ENCODE data around the gene WAC.
A peak's percentile ranks its signal among the peaks of the same experiment; 100 is the strongest.

Gene WAC

DNA sequence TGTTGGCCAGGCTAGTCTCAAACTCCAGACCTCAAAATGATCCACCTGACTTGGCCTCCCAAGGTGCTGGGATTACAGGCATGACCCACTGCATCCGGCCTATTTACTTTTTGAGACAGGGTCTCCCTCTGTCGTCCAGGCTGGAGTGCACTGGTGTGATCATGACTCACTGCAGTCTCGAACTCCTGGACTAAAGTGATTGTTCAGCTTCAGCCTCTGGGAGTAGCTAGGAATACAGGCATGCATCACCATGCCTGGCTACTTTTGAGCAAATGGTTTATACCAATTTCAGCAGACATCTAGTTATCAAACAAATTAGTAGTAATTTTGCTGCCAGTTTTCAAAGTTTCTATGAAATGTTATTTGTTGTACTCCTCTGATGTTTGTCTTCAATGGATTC lies 2.2 kb upstream of the WAC start:
- DNase-seq (ENCODE audit: low read depth), result peak; percentile 31

DNA sequence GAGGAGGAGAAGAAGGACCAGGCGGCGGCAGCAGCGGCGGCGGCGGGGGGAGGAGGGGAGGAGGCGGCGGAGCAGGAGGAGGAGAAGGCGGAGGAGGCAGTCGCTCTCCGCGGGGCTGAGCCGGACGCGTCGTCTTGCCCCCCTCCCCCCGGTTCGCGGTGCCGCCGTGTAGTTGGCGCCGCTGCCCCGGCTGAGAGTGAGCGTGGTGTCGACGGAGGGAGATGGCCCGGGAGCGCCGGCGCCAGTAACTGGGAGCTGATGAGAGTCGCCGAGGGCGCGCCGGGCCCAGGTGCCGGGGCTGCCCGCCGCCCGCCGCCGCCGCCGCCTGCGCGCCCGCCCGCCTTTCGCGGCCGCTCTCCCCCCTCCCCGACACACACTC lies 257 bp downstream of the WAC start:
- no peak for DNase-seq (ENCODE audit: low read depth)

DNA sequence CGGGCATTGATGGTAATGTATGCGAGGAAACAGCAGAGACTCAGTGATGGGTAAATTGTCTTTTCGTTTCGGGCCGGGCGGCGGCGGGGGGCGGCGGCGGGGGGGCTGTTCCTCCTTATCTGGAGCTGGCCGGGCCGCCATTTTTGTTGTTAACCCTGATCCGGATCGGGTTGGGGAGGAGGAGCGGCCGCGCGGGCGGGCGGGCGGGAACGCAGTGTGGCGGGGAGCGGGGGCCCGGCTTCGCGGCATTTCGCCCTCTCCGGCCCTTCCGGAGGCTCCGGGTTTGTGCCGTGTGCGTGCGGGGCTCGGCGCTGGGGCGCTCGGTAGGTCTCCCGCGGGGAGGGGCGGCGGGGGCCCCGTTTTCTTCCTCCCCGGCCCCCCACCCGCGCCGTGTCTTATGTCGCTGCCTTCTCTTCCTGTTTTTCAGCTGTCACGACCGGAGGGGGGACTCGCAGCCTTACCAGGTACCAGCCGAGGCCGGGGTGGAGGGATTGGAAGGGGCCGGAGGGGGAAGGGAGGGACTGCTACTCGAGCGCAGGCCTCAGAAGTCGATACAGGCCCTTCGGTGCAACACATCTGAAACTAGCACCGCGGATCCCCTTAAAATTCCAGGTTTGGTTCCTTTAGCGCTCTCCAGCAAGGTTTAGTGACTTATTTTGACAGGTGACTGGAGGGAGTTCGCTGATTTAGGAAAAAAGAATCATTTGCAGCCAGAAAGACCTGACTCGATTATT lies 820 bp downstream of the WAC start:
- peak; percentile 69 for DNase-seq (ENCODE audit: low read depth)

DNA sequence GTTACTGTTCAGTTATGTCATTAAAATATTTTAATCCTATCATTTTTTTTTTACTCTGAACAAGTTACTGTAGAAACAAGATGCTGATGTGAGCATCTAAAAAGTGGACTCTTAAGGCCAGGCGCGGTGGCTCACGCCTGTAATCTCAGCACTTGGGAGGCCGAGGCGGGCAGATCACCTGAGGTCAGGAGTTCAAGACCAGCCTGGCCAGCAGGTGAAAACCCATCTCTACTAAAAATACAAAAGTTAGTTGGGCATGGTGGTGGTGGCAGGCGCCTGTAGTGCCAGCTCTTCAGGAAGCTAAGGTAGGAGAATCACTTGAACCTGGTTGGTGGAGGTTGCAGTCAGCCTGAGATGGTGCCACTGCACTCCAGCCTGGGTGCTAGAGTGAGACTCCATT lies 2.9 kb downstream of the WAC start:
- no peak for DNase-seq (ENCODE audit: low read depth)

DNA sequence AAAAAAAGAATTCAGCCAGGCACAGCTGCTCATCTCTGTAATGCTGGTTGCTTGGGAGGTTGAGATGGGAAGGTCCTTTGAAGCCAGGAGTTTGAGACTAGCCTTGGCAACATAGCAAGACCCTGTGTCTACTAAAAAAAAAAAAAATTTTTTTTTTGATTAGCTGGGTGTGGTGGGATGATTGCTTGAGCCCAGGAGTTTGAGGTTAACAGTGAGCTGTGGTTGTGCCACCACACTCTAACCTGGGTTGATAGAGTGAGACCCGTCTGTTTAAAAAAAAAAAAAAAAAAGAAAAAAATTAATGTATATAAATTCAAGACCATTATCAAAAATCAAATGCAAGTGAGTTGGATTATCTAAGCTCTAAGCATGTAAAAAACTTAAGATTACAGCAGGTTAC lies 5.7 kb downstream of the WAC start:
- no peak for DNase-seq (ENCODE audit: low read depth)

DNA sequence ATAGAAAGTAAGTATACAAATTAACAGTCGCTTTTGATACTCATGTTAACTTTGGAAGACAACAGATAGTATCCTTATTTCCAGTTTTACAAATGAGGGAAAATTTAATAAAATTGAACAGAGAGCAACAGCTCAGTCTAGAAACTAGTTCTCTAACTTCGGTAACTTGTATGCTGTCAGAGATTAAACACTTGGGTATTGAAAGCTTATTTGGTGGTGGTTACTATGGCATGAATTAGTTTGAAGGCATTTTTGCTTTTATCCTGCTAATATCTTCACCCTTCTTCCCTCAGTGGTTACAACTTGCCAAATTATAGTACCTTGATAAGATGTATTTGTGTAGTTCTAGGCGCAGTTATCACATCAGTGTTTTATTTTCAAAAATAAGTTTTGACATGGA lies 7.2 kb downstream of the WAC start:
- DNase-seq (ENCODE audit: low read depth), result no peak

DNA sequence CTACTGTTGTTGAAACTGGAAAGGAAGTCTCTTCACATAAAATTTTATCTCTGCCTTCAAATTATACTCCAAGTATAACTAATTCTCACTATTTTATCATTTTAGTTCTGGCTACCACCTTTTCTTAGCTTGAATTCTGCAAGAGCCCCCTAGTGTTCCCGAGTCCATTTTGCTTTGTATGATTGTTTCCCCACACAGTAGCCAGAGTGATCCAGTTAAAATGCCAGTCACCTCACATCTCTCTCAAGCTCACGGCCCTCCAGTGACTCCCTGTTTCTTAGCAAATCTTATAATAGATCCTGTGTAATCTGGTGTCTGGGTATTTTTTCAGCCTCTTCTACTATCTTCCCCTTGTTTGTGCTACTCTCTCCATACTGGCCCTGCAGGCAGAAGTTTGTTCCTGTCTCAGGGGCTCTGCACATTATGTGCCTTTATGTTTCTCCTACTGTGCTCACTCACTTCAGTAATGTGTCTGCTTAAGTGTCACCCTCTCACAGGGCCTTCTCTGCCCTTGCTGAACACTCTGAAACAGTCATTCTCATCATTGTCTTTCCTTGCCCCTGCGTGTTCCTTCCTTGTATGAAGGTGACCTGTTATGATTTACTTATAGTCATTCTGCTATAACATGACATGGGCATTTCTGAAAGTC lies 8.9 kb downstream of the WAC start:
- DNase-seq (ENCODE audit: low read depth), result no peak

DNA sequence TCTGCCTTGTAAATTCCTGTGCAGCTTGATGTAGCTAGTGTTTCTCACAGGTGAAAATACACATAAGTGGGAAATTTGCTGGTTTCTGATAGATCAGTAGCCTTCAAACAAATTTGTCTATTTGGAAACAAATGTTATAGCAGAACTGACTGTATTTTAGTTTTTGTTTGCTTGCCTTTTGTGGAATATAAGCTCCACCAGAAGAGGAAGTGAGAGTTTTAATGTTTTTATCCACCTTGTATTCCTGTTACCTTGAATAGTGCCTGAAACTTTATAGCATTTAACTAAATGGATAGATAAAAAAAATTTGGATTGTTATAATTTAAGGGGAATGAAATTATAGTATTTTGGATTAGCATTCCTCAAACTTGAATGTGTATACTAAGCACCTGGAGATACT lies 9.8 kb downstream of the WAC start:
- no peak for DNase-seq (ENCODE audit: low read depth)

DNA sequence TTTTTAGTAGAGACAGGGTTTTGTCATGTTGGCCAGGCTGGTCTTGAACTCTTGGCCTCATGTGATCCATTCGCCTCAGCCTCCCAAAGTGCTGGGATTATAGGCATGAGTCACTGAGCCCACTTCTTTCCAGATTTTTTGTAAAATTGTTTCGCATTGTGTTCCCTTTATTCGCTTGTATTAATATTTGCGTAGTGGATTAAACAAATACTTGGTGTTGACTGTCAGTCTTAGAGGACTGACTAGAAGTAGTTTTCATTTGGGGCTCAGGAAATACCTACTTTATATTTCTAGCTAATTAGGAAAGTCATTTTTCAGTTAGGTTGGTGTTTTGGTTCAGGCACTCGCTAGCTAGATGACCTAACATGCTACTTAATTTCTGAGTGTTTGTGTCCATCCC lies 11.1 kb downstream of the WAC start:
- no peak for DNase-seq (ENCODE audit: low read depth)

DNA sequence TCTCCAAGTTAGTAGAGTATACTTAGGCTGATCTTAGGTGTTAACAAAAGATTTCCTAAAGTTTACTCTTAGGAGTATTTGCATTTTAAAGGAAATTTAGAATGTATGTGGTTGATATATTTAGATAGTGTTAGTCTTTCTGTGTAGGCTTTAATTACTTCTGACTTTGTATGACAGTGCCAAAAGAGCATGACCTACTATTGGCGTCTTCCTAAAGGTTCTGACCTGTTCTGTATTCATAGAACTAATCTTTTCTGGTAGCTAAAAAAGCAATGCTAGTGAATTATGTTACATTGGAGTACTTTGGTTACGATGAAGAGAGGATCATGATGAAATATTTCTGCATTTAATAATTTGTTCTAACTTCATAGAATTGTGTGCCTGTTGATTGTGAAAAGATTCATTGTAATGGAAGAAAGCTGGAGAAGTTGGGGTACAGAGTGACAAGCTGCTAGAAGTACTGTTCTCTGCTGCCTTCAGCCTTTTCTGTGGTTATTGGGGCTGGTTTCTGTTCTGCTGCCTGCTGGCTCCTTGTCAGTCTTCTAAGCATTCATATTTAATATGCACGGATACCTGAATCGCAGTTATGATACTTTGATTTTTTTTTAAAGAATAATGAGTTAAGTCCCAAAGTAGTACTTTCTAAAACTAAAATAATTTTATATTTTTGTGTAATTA lies 13.2 kb downstream of the WAC start:
- DNase-seq (ENCODE audit: low read depth), result no peak

DNA sequence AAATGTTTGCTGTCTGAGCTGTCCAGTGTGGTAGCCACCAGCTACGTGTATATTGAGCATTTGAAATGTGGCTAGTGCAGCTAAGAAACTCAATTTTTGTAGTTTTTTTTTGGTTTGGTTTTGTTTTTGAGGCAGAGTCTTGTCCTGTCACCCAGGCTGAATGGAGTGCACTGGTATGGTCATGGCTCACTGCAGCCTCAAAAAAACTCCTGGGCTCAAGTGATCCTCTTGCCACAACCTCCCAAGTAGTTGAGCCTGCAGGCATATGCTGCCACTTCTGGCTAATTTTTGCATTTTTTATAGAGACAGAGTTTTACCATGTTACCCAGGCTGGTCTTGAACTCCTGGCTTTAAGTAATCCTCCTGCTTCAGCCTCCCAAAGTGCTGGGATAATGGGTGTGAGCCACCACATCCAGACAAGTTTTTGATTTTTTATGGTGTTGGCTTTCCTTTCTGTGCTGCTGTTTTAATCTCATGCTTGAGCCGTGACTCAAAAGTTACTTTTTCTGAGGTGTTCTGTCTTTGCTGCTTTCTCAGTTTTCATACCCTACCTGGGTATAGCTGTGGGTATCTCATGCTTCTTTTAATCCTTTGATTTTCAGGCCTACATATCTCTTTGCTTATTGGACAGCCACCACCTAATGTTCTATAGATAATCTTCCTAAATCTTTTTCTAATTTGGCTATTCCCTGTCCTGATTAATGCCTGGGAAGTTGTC lies 16.0 kb downstream of the WAC start:
- no peak for DNase-seq (ENCODE audit: low read depth)

DNA sequence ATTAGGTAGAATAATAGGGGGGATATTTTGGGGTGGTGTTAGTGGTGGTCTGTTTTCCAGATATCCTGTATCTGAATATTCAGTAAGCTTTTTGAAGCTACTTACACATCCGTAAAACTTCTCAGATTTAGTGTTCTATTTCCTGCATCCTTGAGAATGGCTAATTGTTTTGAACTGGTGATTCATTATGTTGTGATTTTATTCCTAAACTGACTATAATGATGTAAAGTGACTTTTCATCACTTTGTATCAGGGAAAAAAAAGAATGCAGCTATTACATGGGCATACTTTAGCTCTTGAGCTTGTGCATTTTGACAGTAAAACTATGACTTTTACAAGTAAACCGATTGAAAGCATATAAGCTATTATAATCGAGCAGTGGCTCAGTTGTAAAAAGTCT lies 18.2 kb downstream of the WAC start:
- DNase-seq (ENCODE audit: low read depth), result peak; percentile 31

DNA sequence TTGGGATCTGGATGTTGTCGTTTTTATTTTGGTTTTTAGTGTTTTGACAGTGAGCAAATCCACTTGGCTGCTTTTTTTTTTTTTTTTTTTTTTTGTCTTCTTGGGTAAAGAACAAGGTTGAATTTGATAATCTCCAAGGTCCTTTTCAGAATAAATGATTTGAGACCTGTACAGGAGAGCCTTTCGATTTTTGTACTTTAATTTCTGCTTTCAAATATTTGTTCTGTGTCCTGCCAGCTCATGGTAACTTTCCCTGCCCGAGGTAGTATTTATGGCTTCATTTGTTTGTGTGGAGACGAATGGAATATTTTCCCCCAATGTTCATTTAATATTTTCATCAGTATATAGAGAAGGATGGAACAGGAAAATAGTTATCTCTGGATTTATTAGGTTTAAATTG lies 19.9 kb downstream of the WAC start:
- no peak for DNase-seq (ENCODE audit: low read depth)

DNA sequence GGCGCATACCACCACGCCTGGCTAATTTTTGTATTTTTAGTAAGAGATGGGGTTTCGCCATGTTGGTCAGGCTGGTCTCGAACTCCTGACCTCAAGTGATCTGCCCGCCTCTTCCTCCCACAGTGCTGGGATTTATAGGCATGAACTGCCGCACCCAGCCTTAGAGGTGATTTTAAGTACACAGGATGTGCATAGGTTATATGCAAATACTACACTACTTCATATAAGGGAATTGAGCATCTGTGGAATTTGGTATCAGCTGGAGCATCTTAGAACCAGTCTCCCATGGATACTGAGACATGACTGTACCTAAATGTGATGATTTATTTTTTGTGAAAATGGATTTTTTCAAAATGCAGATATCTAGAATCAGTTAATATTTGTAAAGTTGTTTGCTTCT lies 21.1 kb downstream of the WAC start:
- DNase-seq (ENCODE audit: low read depth), result no peak

DNA sequence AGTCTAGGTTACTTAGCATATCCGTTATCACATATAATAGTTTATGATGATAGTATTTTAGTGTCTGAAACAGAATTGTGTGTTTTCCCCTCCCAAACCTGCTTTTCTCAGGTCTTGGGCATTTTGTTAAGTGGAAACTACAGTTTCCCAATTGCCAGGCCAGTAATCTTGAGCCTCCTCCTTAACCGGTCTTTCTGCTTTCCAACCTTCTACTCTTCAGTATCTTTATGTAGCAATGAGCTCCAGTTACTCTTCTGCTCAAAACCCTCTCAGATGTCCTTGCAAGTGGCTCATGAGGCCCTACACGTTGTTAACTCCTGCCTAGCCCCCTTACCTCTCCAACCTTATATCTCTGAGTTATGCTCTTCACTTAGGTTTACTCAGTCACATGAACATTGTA lies 22.0 kb downstream of the WAC start:
- no peak for DNase-seq (ENCODE audit: low read depth)

DNA sequence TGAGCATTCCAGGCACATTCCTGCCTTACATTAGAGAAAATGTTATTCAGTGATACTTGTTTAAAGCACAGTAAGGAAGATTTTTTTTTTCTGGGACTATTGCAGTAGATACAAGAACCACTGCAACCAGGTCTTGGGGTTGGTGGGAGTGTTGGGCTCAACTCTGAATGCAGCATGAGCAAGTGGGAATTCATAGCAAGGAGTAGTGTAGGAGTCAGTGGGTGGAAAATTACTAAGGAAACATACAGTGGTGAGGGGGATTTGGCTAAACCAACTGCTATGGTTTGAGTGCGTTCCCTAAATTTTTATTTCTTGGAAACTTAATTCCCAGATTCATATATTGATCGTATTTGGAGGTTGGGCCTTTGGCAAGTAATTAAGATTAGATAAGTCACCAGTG lies 22.4 kb downstream of the WAC start:
- DNase-seq (ENCODE audit: low read depth), result no peak

DNA sequence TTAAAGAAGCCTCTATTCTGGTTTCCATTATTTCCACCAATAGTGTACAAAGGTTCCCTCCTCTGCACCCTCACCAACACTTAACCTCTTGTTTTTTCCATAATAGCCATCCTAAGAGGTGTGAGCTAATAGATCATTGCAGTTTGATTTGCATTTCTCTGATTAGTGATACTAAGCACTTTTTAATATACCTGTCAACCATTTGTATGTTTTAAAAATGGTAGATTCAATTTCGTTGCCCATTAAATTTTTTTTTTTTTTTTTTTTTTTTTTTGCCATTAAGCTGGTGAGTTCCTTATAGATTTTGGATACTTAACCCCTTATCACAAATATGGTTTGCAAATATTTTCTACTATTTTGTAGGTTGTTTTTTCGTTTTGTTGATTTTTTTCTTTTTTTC lies 23.2 kb downstream of the WAC start:
- no peak for DNase-seq (ENCODE audit: low read depth)

DNA sequence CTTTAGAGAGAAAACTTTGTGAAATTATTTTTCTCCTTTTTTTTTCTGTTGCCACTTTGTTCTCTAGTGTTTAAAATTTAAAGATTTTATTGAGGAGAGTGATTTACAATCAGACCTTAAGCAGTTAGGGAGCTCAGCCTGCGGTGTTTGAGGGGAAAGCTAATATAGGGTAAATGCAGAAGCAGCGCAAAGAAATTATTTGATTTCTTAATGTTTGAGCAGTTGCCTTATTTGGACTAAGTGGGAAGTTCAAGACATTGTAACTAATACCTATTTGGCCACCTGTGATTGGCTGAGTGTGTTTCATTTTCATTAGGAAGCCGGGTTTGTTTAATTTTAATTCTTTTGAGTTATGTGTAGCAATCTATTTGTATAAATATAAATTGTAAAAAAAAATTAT lies 25.3 kb downstream of the WAC start:
- DNase-seq (ENCODE audit: low read depth), result no peak

DNA sequence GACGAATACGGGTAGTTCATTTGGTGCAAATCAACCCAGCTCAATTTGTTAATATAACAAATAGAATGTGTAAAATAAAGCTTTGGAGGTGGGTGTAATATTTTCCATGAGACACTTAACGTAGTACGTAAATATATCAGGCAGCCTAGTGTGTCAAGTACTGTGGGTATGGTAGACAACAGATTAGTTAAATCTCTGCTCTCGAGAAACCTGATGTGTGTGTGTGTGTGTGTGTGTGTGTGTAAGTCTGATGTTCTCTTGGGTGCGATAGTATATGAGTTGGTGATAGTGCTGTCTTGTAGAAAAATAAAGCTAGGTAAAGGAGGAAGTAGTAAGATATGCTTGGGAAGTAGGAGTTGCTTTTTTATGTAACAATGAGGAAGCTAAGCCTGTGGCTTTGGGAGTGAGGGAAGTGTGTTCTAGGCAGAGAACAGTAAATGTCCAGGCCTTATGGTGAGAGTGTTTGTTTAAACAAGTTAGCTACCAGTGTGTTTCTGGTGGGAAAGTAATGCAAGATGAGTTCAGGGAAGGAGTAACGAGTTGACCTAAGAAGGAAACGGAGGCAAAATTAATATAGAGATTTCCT lies 26.1 kb downstream of the WAC start:
- DNase-seq (ENCODE audit: low read depth), result no peak

DNA sequence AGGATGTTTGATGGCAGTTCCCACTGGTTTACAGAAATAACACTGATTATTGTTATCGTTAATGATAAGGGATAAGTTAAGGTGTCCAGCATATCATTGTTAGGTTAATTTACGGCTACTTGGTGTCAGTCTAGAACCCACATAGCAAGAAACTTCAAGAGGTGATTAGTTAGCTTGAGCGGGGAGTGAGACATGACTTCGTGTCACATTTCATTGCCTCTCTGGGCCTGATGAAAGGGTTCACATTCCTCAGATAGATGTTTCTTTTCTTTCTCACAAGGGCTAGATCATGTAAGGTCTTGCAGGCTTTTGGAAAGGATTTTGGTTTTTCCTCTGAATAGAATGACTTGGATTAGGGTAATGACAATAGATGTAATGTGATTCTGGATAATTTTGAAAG lies 26.7 kb downstream of the WAC start:
- no peak for DNase-seq (ENCODE audit: low read depth)

DNA sequence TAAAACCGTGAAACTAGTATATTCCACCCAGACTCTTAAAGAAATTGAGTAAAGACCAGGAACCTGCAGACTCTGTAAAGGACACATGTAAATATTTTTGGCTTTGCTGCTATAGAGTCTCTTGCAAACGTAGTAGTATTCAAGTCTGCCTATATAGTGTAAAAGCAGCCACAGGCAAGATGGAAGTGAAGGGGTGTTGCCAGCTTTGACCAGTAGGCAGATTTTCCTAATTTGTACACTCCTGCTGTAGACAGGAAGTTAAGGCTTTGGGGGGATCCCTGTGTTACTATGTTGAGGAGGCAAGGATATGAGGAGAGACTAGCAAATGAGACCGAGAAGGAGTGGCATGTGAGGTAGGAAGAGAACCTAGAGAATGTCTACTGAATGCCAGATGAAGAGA lies 27.7 kb downstream of the WAC start:
- no peak for DNase-seq (ENCODE audit: low read depth)

DNA sequence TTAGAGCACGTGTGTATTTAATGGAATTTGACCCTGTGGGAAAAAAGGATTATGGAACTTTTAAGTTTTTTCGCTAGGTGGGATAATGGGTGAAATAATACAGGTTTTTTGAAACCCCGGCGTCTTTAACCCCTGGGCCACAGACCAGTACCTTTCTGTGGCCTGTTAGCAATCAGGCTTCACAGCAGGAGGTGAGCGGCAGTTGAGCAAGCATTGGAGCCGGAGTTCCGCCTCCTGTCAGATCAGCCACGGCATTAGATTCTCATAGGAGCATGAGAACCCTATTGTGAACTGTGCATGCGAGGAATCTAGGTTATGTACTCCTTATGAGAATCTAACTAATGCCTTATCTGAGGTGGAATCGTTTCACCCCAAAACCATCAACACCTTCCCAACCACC lies 28.6 kb downstream of the WAC start:
- no peak for DNase-seq (ENCODE audit: low read depth)

DNA sequence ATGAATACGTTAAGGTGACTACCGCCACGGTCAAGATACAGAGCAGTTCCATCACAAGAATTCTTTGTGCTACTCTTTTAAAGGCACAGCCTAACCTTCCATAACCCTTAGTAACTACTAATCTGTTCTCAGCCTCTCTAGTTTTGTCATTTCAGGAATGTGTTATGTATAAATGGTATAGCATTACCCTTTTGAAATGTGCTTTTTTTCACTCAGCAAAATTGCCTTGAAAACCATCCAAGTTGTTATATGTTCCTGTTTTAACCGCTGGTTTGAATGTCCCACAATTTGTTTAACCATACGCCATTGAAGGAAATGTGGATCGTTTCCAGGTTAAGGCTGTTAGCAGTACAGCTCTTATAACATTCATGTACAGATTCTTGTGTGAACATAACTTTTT lies 32.0 kb downstream of the WAC start:
- no peak for DNase-seq (ENCODE audit: low read depth)
